Measurements from ENCODE around the gene OR2L13.
"Not testable (repeated sequence)": the region's sequence is repeated elsewhere in the genome, so short reads cannot be mapped to it uniquely, and the experiment has no call there.

The OR2L13 gene

DNA sequence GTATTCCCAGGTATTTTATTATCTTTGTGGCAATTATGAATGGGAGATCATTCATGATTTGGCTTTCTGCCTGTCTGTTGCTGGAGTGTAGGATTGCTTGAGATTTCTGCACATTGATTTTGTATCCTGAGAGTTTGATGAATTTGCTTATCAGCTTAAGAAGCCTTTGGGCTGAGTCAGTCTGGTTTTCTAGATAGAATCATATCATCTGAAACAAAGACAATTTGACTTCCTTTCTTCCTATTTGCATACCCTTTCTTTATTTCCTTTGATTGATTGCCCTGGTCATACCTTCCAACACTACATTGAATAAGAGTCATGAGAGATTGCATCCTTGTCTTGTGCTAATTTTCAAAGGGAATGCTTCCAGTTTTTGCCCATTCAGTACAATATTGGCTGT lies 40.3 kb upstream of the OR2L13 start:
- no peaks in the 10 kb centered on the region for H3K27me3 ChIP-seq (ENCODE audit: insufficient read depth, low read length, poor library complexity)
- H3K9me3 ChIP-seq (ENCODE audit: insufficient read depth, low read length, severe bottlenecking), result no peaks in the 10 kb centered on the region
- ATAC-seq (ENCODE audit: insufficient read depth, low read depth) (no peak), DNase-seq (no peak)
- no peak overlapping the region for H3K4me2 ChIP-seq (ENCODE audit: insufficient read depth, low read length)
- TF ChIP-seq, protein P1, sequence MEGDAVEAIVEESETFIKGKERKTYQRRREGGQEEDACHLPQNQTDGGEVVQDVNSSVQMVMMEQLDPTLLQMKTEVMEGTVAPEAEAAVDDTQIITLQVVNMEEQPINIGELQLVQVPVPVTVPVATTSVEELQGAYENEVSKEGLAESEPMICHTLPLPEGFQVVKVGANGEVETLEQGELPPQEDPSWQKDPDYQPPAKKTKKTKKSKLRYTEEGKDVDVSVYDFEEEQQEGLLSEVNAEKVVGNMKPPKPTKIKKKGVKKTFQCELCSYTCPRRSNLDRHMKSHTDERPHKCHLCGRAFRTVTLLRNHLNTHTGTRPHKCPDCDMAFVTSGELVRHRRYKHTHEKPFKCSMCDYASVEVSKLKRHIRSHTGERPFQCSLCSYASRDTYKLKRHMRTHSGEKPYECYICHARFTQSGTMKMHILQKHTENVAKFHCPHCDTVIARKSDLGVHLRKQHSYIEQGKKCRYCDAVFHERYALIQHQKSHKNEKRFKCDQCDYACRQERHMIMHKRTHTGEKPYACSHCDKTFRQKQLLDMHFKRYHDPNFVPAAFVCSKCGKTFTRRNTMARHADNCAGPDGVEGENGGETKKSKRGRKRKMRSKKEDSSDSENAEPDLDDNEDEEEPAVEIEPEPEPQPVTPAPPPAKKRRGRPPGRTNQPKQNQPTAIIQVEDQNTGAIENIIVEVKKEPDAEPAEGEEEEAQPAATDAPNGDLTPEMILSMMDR (IDR thresholded peaks at IDR 0.05; ENCODE audit: borderline replicate concordance, extremely low read depth, low read length, poor library complexity, severe bottlenecking), result no peak
- no peak for TF ChIP-seq EZH2 (IDR thresholded peaks at IDR 0.05; ENCODE audit: borderline replicate concordance, low read depth, low read length, severe bottlenecking)
- no peaks in the 10 kb centered on the region for H3K79me2 ChIP-seq (ENCODE audit: insufficient read depth, low read length)
- no peak overlapping the region for H3K4me3 ChIP-seq (ENCODE audit: low read depth in 1 of 2, low read length in 2 of 2)
- no peak overlapping the region for H3K9ac ChIP-seq (ENCODE audit: low read depth, low read length)
- no peaks in the 10 kb centered on the region for H4K20me1 ChIP-seq (ENCODE audit: insufficient read depth, low read length)
- H3K27ac ChIP-seq (ENCODE audit: low read length), result no peak overlapping the region
- no peaks in the 10 kb centered on the region for H3K4me1 ChIP-seq (ENCODE audit: insufficient read depth, low read length)
- no peak overlapping the region for H2AFZ ChIP-seq (ENCODE audit: low read depth, low read length)
- no peaks in the 10 kb centered on the region for H3K36me3 ChIP-seq (ENCODE audit: insufficient read depth, low read length)

DNA sequence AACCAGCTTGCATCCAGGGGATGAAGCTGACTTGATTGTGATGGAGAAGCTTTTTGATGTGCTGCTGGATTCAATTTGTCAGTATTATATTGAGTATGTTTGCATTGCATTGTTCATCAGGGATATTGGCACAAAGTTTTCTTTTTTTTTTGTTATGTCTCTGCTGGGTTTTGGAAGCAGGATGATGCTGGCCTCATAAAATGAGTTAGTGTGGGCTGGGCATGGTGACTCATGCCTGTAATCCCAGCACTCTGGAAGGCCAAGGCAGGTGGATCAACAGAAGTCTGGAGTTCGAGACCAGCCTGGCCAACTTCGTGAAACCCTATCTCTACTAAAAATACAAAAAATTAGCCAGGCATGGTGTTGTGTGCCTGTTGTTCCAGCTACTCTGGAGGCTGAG lies 39.7 kb upstream of the OR2L13 start:
- no peak for DNase-seq
- Histone ChIP-seq H3K36me3 (ENCODE audit: insufficient read depth, low read length) (no peaks in the 10 kb centered on the region), H4K20me1 (ENCODE audit: insufficient read depth, low read length) (no peaks in the 10 kb centered on the region), H3K79me2 (ENCODE audit: insufficient read depth, low read length) (no peaks in the 10 kb centered on the region), H3K4me1 (ENCODE audit: insufficient read depth, low read length) (no peaks in the 10 kb centered on the region), H3K4me3 (ENCODE audit: low read depth in 1 of 2, low read length in 2 of 2) (no peak overlapping the region), H3K27me3 (ENCODE audit: insufficient read depth, low read length, poor library complexity) (no peaks in the 10 kb centered on the region), H3K9me3 (ENCODE audit: insufficient read depth, low read length, severe bottlenecking) (no peaks in the 10 kb centered on the region), H2AFZ (ENCODE audit: low read depth, low read length) (no peak overlapping the region), H3K27ac (ENCODE audit: low read length) (no peak overlapping the region), H3K9ac (ENCODE audit: low read depth, low read length) (no peak overlapping the region), H3K4me2 (ENCODE audit: insufficient read depth, low read length) (no peak overlapping the region)
- ATAC-seq (ENCODE audit: insufficient read depth, low read depth), result no peak
- TF ChIP-seq EZH2 (IDR thresholded peaks at IDR 0.05; ENCODE audit: borderline replicate concordance, low read depth, low read length, severe bottlenecking), result no peak
- TF ChIP-seq, protein P1 (IDR thresholded peaks at IDR 0.05; ENCODE audit: borderline replicate concordance, extremely low read depth, low read length, poor library complexity, severe bottlenecking), result no peak

DNA sequence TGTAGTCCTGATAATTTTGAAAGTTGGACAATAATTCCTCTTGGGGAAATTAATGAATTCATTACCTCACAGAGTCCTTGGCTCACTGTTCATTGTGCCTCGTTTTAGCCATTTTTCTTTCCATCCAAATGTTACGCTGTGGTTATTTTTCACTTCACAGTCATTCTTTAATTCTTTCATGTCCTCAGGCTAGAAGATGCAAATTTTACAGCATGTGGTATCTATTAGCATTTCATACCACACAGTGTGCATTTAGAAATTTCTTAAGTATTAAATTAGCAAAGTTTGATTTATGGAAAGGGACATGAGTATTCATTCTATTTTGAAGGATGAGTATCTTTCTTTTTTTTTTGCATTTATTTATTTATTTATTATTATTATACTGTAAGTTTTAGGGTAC lies 29.9 kb upstream of the OR2L13 start:
- Histone ChIP-seq H3K27me3 (ENCODE audit: insufficient read depth, low read length, poor library complexity) (no peaks in the 10 kb centered on the region), H3K9me3 (ENCODE audit: insufficient read depth, low read length, severe bottlenecking) (no peaks in the 10 kb centered on the region), H3K4me1 (ENCODE audit: insufficient read depth, low read length) (no peaks in the 10 kb centered on the region), H3K9ac (ENCODE audit: low read depth, low read length) (no peak overlapping the region), H3K36me3 (ENCODE audit: insufficient read depth, low read length) (no peaks in the 10 kb centered on the region), H3K27ac (ENCODE audit: low read length) (no peak overlapping the region), H2AFZ (ENCODE audit: low read depth, low read length) (no peak overlapping the region), H3K4me3 (ENCODE audit: low read depth in 1 of 2, low read length in 2 of 2) (no peak overlapping the region), H3K4me2 (ENCODE audit: insufficient read depth, low read length) (no peak overlapping the region), H4K20me1 (ENCODE audit: insufficient read depth, low read length) (no peaks in the 10 kb centered on the region), H3K79me2 (ENCODE audit: insufficient read depth, low read length) (no peaks in the 10 kb centered on the region)
- DNase-seq, result no peak
- no peak for ATAC-seq (ENCODE audit: insufficient read depth, low read depth)
- no peak for TF ChIP-seq EZH2 (IDR thresholded peaks at IDR 0.05; ENCODE audit: borderline replicate concordance, low read depth, low read length, severe bottlenecking)
- TF ChIP-seq, protein P1 (IDR thresholded peaks at IDR 0.05; ENCODE audit: borderline replicate concordance, extremely low read depth, low read length, poor library complexity, severe bottlenecking), result no peak

DNA sequence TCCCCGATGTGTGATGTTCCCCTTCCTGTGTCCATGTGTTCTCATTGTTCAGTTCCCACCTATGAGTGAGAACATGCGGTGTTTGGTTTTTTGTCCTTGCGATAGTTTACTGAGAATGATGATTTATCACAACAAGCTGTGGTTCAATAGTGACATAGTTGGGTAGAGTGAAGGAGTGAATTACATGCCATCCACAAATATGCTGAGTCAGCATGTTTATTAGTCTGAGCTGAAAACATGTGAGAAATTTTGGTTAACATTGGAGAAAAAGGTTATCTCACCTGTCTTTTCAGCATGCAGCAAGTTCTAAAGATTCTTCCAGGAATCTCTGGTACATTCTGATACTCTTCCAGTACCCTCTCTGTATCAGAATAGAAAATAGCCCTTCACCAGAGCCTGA lies 29.4 kb upstream of the OR2L13 start:
- no peak for DNase-seq
- no peak for ATAC-seq (ENCODE audit: insufficient read depth, low read depth)

DNA sequence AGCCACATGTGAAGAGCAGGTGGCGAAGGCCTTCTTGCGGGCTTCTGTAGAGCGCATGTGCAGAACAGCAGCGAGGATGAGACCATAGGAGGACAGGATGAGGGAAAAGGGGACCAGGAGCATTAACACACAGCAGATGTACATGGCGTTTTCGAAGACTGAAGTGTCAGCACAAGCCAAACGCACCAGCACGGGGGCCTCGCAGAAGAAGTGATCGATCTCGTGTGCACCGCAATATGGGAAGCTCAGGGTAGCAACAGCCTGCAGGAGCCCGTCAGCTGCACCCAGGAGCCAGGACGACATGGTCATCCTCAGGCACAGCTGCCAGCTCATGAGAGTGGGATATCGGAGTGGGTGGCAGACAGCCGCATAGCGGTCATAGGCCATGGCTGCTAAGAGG lies 11.1 kb upstream of the OR2L13 start:
- not testable (repeated sequence) for H3K4me2 ChIP-seq (ENCODE audit: insufficient read depth, low read length); H2AFZ ChIP-seq (ENCODE audit: low read depth, low read length); ATAC-seq (ENCODE audit: insufficient read depth, low read depth); H3K27me3 ChIP-seq (ENCODE audit: insufficient read depth, low read length, poor library complexity); DNase-seq; H3K36me3 ChIP-seq (ENCODE audit: insufficient read depth, low read length); H3K9me3 ChIP-seq (ENCODE audit: insufficient read depth, low read length, severe bottlenecking); H3K79me2 ChIP-seq (ENCODE audit: insufficient read depth, low read length); H3K9ac ChIP-seq (ENCODE audit: low read depth, low read length); H4K20me1 ChIP-seq (ENCODE audit: insufficient read depth, low read length); H3K4me1 ChIP-seq (ENCODE audit: insufficient read depth, low read length); H3K27ac ChIP-seq (ENCODE audit: low read length); H3K4me3 ChIP-seq (ENCODE audit: low read depth in 1 of 2, low read length in 2 of 2)

More for the DNA sequence above, 29.4 kb upstream of the OR2L13 start:
- no peaks in the 10 kb centered on the region for H3K9me3 ChIP-seq (ENCODE audit: insufficient read depth, low read length, severe bottlenecking)
- H3K4me1 ChIP-seq (ENCODE audit: insufficient read depth, low read length), result no peaks in the 10 kb centered on the region
- no peaks in the 10 kb centered on the region for H3K27me3 ChIP-seq (ENCODE audit: insufficient read depth, low read length, poor library complexity)
- H2AFZ ChIP-seq (ENCODE audit: low read depth, low read length), result no peak overlapping the region
- TF ChIP-seq, protein P1 (IDR thresholded peaks at IDR 0.05; ENCODE audit: borderline replicate concordance, extremely low read depth, low read length, poor library complexity, severe bottlenecking), result no peak
- no peak for TF ChIP-seq EZH2 (IDR thresholded peaks at IDR 0.05; ENCODE audit: borderline replicate concordance, low read depth, low read length, severe bottlenecking)
- no peak overlapping the region for H3K27ac ChIP-seq (ENCODE audit: low read length)
- no peak overlapping the region for H3K4me2 ChIP-seq (ENCODE audit: insufficient read depth, low read length)
- H3K36me3 ChIP-seq (ENCODE audit: insufficient read depth, low read length), result no peaks in the 10 kb centered on the region
- H3K79me2 ChIP-seq (ENCODE audit: insufficient read depth, low read length), result no peaks in the 10 kb centered on the region
- no peaks in the 10 kb centered on the region for H4K20me1 ChIP-seq (ENCODE audit: insufficient read depth, low read length)
- no peak overlapping the region for H3K4me3 ChIP-seq (ENCODE audit: low read depth in 1 of 2, low read length in 2 of 2)
- no peak overlapping the region for H3K9ac ChIP-seq (ENCODE audit: low read depth, low read length)

Measured in DND-41 (cell line).